GM12872 (cell line): ENCODE results near the gene GZMM.

Source experiments
- TF ChIP-seq, protein P1 (sequence below): IDR thresholded peaks from 3 replicates; pipeline ENCODE4 v1.5.1; 2011; ENCODE audit warnings: low read depth, mild to moderate bottlenecking, low read length, moderate library complexity; ENCODE audit not compliant: insufficient read depth

Gene GZMM

DNA sequence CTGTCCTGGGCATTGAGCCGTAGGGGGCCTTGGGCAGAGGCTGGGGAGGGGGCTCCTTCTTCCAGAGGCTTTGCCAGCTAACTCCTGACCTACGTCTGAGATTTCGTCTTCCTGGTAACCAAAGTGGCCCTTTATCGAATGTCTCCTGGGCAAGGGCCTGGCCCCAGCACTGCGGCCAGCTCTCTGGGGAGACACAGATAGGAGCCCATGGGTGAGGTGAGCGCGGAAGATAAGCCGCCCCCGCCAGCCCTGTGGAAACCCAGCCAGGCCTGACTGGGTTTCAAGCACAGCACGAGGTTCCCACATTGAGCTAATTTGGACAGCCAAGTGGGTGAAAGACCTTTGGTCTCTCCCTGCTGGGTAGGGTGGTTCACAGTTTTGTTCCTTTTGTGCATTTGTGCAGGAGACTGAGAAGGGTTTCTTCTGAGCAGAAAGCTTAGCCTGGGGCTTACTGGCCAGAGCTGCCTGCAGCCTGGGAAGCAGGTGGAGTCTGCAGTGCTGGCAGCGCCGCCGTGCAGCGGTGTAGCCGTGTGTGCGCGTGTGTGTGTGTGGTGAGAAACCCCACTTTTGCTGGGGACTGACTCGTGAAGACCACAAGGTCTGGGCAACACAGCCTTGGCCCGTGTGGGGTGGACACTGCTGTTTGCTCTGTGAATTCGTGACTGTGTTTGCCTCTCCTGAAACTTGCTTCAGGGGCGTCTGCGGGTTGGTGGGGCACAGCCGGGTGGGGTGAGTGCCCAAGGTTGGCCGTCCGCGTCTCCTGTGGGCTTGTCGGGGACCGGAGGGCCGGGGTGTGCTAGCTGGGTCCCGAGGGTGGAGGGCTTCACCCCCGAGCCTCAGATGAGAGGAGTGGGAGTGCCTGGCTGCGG is 31.0 kb downstream of the GZMM start:
- TF ChIP-seq, protein P1, sequence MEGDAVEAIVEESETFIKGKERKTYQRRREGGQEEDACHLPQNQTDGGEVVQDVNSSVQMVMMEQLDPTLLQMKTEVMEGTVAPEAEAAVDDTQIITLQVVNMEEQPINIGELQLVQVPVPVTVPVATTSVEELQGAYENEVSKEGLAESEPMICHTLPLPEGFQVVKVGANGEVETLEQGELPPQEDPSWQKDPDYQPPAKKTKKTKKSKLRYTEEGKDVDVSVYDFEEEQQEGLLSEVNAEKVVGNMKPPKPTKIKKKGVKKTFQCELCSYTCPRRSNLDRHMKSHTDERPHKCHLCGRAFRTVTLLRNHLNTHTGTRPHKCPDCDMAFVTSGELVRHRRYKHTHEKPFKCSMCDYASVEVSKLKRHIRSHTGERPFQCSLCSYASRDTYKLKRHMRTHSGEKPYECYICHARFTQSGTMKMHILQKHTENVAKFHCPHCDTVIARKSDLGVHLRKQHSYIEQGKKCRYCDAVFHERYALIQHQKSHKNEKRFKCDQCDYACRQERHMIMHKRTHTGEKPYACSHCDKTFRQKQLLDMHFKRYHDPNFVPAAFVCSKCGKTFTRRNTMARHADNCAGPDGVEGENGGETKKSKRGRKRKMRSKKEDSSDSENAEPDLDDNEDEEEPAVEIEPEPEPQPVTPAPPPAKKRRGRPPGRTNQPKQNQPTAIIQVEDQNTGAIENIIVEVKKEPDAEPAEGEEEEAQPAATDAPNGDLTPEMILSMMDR = no peak

DNA sequence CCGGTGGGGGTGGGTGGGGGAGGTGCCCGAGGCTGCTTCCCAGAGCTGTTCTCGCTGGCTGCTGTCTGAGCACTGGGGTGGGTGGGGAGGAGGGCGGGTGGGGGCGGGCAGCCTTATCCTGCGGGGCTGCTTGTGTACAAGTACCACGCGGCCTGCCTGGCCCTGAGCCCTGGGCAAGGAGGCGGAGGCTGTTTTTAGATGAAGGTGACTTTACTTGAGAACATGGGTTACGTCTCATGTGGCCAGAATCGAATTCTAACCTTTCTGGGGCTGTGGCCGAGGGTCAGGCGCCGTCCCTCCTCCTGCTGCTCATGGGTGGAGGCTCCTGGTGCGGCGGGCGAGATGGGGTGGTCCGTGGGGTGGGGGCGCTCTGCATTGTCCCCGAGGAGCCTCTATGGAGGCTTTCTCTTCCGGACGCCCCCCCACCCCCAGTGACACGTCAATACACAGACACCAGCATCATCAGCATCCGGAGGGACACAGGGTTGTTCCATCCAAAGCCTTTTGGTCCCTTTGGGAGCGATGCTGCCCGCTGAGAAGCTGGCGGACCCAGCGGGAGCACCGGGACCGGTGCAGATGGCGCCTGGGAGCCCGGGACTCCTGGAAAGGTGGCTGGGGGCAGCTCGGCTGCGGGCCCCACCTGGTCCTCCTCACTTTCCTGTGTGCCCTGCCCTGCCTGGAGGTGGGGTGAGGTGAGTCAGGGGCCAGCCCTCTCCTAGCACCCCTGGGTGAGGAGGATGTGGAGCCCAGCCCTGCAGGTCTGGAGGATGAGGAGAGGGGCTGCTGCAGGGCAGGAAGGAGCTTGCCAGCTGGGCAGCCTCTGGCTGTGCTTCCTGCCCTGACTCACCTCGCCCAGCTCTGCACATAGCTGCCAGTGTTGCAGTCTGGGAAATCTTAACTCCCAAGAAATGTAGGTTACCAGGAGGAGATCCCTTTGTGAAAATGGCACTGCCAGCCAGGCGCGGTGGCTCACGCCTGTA is 32.0 kb downstream of the GZMM start:
- TF ChIP-seq, protein P1 = no peak

DNA sequence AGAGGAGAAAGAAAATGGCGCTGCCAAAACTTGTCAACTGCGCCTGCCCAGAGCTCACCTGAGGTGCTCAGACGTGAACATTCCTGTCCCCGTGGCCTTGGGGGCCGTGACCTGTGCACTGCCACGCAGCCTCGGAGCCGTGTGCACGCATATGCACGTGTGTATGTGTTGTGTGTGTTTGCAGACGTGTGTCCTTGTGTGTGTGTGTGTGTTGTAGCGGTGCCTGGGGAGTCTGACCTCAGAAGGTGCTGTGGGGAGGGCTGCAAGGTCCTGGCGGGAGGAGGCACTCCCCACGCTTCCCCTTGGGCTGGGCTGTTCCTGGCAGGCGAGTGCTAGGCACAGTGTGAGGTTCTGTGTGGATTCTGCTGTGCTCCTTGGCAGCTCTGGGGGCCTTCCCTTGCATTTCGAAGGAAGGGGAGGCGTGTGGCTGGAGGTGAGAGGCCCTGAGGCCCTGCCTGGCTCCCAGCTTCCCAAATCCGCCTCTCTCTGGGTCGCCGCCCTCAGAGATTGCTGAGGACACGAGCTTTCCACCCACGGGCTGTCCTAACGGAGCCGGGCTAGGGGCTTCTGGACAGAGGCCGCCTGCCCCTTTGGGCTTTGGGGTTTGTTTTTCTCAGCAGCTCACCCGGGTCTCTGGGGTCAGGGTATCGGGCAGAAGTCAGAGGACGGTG is 33.0 kb downstream of the GZMM start:
- TF ChIP-seq, protein P1 = no peak

DNA sequence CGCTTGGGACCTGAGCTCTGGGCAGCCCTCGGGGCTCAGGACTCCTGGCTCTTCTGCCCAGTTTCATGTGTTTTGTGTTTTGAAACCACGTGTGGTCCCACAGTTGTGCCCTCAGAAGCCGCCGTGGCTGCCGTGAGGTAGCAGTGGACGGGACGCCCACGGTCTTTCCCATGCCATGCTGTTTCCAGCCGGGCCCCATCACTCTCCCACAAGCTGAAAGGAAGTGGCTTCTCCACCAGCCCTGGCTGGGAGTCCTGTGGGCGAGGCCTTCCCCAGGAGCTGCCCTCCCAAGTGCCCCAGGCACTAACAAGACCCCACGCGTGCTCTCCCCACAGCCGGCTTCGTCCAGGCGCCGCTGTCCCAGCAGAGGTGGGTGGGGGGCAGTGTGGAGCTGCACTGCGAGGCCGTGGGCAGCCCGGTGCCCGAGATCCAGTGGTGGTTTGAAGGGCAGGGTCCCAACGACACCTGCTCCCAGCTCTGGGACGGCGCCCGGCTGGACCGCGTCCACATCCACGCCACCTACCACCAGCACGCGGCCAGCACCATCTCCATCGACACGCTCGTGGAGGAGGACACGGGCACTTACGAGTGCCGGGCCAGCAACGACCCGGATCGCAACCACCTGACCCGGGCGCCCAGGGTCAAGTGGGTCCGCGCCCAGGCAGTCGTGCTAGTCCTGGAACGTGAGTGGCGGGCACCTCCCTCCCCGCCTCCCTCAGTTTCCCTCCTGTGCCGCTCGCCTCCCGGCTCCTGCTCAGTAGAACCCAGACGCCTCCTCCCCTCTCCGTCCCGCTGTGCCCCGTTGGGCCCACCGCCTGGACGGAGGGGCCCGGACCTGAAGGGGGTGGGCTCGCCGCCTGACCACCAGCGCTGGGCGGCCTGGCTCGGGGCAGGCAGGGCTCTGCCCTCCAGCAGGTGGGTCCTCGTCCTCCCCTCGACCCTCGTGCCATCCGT is 33.9 kb downstream of the GZMM start:
- TF ChIP-seq, protein P1 = no peak

DNA sequence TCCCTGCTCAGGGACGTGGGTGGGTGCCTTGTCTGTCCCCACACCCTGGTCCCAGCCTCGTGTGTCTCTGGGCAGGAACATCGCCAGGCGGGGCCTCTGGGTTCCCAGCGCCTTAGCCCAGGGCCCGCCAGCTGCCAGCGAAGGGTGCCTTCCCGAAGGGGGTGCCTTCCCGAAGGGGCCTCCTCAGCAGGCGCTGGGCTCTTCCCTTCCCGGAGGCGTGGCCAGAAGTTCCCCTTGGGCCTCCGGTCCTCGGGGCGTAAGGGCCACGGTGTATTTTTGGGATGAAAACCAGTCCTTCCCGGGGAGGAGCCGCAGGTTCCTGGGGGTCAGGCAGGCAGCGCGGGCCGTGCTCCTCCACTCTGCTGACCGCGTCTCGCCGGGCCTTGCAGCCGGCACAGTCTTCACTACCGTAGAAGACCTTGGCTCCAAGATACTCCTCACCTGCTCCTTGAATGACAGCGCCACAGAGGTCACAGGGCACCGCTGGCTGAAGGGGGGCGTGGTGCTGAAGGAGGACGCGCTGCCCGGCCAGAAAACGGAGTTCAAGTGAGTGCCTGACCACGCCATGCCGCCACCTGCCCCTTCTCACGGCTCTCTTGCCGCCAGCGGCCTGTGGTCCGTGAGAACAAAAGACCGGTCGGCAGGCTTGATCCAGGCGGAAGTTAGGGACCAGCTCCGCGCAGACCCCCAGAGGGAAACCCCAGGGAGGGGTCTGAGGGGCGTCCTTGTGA is 35.4 kb downstream of the GZMM start:
- TF ChIP-seq, protein P1 = no peak

DNA sequence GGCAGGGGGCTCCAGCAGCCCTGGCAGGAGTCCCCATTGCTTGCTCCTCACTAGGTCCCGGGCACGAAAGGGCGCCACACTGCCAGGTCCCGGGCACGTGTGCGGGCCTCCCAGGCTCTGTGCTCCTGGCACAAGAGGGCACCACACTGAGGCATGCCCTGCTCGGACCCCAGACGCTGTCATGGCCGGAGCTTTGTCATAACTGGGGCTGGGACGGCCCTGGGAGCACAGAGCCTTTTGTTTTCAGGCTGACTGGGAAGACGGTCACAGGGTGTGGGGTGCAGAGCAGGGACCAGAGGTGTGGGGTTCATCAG is 35.9 kb downstream of the GZMM start:
- TF ChIP-seq, protein P1 = no peak
